SU-DHL-6 (cell line): ENCODE data around the gene PADI3.

Experiments used
- H2AFZ ChIP-seq: fragments of 200-600 bp; sonication (generic); 2 replicates; pipeline ENCODE4 v1.6.1; 2014; ENCODE audit warnings: low read depth, mild to moderate bottlenecking, moderate library complexity, mixed read lengths, antibody characterized with exemption, low read length; ENCODE audit not compliant: severe bottlenecking
- H3F3A ChIP-seq: fragments of 200-600 bp; shearing (Covaris generic); 2 replicates; pipeline ENCODE4 v1.6.0; 2016; ENCODE audit warnings: antibody characterized with exemption, mild to moderate bottlenecking; ENCODE audit not compliant: insufficient read depth
- H3K27ac ChIP-seq: fragments of 200-600 bp; sonication (generic); 2 replicates; pipeline ENCODE4 v1.5.1; 2016; ENCODE audit warnings: low read depth, mild to moderate bottlenecking, low read length, moderate library complexity, mixed read lengths
- H3K27me3 ChIP-seq: fragments of 200-600 bp; sonication (generic), shearing (Covaris generic); 2 replicates; pipeline ENCODE4 v1.6.0; 2014; ENCODE audit warnings: mild to moderate bottlenecking, low read length
- H3K36me3 ChIP-seq: fragments of 200-600 bp; sonication (generic); 2 replicates; pipeline ENCODE4 v1.6.1; 2014; ENCODE audit warnings: mild to moderate bottlenecking, low read length, mixed read lengths
- H3K4me2 ChIP-seq: fragments of 300-600, 200-600 bp; shearing (Covaris generic), sonication (generic); 2 replicates; pipeline ENCODE4 v1.6.0; 2014; ENCODE audit warnings: low read length, low read depth, mild to moderate bottlenecking; ENCODE audit not compliant: poor library complexity, severe bottlenecking
- H3K4me3 ChIP-seq: fragments of 200-600 bp; sonication (generic); 2 replicates; pipeline ENCODE4 v1.5.1; 2014; ENCODE audit warnings: antibody characterized with exemption, low read length, mild to moderate bottlenecking, mixed read lengths; ENCODE audit not compliant: insufficient read depth, poor library complexity, severe bottlenecking
- H3K79me2 ChIP-seq: fragments of 200-600 bp; sonication (generic); 2 replicates; pipeline ENCODE4 v1.6.1; 2014; ENCODE audit warnings: mild to moderate bottlenecking, low read length, moderate library complexity; ENCODE audit not compliant: insufficient read depth
- H3K9ac ChIP-seq: fragments of 200-600 bp; sonication (generic); 2 replicates; pipeline ENCODE4 v1.7.0; 2014; ENCODE audit warnings: mild to moderate bottlenecking, low read length
- H3K9me2 ChIP-seq: fragments of 200-600 bp; sonication (generic); replicated peaks from 2 replicates; pipeline ENCODE4 v1.6.1; 2014; ENCODE audit warnings: low read length; ENCODE audit not compliant: insufficient read depth
- H3K9me3 ChIP-seq: fragments of 200-600 bp; sonication (generic); 2 replicates; pipeline ENCODE4 v1.6.1; 2014; ENCODE audit warnings: low read length, mixed read lengths; ENCODE audit not compliant: insufficient read depth
- H4K20me1 ChIP-seq: fragments of 200-600 bp; sonication (generic); 2 replicates; pipeline ENCODE4 v1.6.1; 2014; ENCODE audit warnings: low read depth, mild to moderate bottlenecking, antibody characterized with exemption, low read length, moderate library complexity, mixed read lengths
- EZH2phosphoT487 ChIP-seq: fragments of 200-600 bp; sonication (generic), shearing (Covaris generic); conservative IDR thresholded peaks from 2 replicates; pipeline ENCODE4 v1.6.1; 2018; ENCODE audit warnings: mild to moderate bottlenecking, antibody characterized with exemption, low read length, moderate library complexity, mixed read lengths
- TF ChIP-seq, protein P1 (sequence below): fragments of 200-600 bp; sonication (generic); IDR thresholded peaks from one replicate; pipeline ENCODE4 v1.5.1; 2017; ENCODE audit warnings: antibody characterized with exemption, mild to moderate bottlenecking, low read length, moderate library complexity; ENCODE audit not compliant: insufficient read depth, poor library complexity, severe bottlenecking

Gene PADI3

GRCh38 chr1:17213148-17213781 is 35.6 kb upstream of the PADI3 start:
- no peaks in the 10 kb centered on the region for H3K9me3 ChIP-seq
- H3K4me3 ChIP-seq, result no peak overlapping the region
- H3K27me3 ChIP-seq, result no peaks in the 10 kb centered on the region
- H3K36me3 ChIP-seq, result no peaks in the 10 kb centered on the region
- H3K9me2 ChIP-seq, result no peaks in the 10 kb centered on the region
- H3F3A ChIP-seq, result no peaks in the 10 kb centered on the region
- H3K9ac ChIP-seq, result no peak overlapping the region
- no peaks in the 10 kb centered on the region for H3K79me2 ChIP-seq
- no peak overlapping the region for H3K4me2 ChIP-seq
- no peak overlapping the region for H2AFZ ChIP-seq
- H3K27ac ChIP-seq, result no peak overlapping the region
- TF ChIP-seq EZH2phosphoT487, result no peak
- TF ChIP-seq, protein P1, sequence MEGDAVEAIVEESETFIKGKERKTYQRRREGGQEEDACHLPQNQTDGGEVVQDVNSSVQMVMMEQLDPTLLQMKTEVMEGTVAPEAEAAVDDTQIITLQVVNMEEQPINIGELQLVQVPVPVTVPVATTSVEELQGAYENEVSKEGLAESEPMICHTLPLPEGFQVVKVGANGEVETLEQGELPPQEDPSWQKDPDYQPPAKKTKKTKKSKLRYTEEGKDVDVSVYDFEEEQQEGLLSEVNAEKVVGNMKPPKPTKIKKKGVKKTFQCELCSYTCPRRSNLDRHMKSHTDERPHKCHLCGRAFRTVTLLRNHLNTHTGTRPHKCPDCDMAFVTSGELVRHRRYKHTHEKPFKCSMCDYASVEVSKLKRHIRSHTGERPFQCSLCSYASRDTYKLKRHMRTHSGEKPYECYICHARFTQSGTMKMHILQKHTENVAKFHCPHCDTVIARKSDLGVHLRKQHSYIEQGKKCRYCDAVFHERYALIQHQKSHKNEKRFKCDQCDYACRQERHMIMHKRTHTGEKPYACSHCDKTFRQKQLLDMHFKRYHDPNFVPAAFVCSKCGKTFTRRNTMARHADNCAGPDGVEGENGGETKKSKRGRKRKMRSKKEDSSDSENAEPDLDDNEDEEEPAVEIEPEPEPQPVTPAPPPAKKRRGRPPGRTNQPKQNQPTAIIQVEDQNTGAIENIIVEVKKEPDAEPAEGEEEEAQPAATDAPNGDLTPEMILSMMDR, result no peak
- H4K20me1 ChIP-seq, result no peaks in the 10 kb centered on the region

DNA sequence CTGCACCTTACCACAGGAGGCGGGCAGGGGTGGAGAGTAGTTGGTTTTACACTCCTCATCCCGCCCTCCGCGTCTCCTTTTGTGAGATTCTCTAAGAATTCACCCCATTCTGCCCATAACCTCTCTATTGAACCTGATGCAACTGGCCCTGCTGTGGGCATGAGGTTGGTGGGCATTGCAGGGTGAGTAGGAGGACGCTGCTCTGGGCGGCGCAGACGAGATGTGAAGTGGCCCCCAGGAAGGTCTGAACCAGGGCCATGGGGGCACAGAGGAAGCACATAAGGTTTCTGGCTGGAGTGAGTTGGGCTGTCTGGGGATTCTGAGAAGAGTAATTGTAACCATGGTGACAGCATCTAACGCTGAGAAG is 35.1 kb upstream of the PADI3 start:
- no peak for TF ChIP-seq EZH2phosphoT487
- TF ChIP-seq, protein P1, result no peak
- no peak overlapping the region for H2AFZ ChIP-seq
- H4K20me1 ChIP-seq, result no peaks in the 10 kb centered on the region
- H3K9ac ChIP-seq, result no peak overlapping the region
- no peaks in the 10 kb centered on the region for H3K9me2 ChIP-seq
- H3K27ac ChIP-seq, result no peak overlapping the region
- no peak overlapping the region for H3K4me2 ChIP-seq
- H3K9me3 ChIP-seq, result no peaks in the 10 kb centered on the region
- H3K4me3 ChIP-seq, result no peak overlapping the region
- H3K36me3 ChIP-seq, result no peaks in the 10 kb centered on the region
- H3K27me3 ChIP-seq, result no peaks in the 10 kb centered on the region
- no peaks in the 10 kb centered on the region for H3K79me2 ChIP-seq
- no peaks in the 10 kb centered on the region for H3F3A ChIP-seq

DNA sequence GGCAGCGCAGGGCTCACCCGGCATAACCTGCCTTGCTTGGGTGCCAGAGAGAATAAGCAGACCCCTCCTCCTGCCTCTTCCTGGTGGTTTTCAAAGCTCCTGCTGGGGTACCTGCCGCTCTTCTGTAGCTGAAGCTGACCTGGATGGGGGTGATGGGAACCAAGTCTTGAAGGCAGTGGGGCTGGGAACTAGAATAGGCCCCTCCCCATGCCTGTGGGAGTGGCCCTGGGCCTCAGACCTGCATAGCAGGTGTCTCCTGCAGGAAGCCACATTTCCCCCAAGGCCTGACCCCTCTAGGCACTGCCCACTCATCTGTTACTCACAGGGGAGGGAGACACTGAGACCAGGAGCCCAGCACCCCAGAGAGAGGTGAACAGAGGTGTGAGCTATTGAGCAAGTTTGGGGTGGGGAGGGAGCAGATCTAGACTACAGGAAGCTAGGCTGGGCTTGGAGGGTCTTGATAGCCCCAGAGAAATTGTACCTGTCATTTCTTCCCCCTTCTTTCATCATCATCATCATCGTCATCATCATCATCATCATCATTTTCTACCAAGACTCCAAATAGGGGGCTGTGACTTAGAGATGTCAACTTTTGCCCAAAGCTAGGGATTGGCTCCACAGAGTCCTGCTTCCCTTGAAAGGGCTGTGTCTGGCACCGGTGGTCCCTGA is 33.9 kb upstream of the PADI3 start:
- H3K9me3 ChIP-seq, result no peaks in the 10 kb centered on the region
- H3K79me2 ChIP-seq, result no peaks in the 10 kb centered on the region
- H3K9me2 ChIP-seq, result no peaks in the 10 kb centered on the region
- no peaks in the 10 kb centered on the region for H3K36me3 ChIP-seq
- no peaks in the 10 kb centered on the region for H3F3A ChIP-seq
- no peaks in the 10 kb centered on the region for H3K27me3 ChIP-seq
- H3K9ac ChIP-seq, result no peak overlapping the region
- no peaks in the 10 kb centered on the region for H4K20me1 ChIP-seq
- no peak overlapping the region for H3K27ac ChIP-seq
- H2AFZ ChIP-seq, result no peak overlapping the region
- H3K4me2 ChIP-seq, result no peak overlapping the region
- H3K4me3 ChIP-seq, result no peak overlapping the region
- no peak for TF ChIP-seq EZH2phosphoT487
- TF ChIP-seq, protein P1, result no peak
